GM18526 (cell line): Measurements from ENCODE around the gene MTIF3.

Experiments used
- POLR2A ChIP-seq: IDR thresholded peaks from 3 replicates; pipeline ENCODE4 v1.6.1; 2011; ENCODE audit not compliant: insufficient read length; ENCODE audit errors: extremely low read depth

Gene MTIF3

DNA sequence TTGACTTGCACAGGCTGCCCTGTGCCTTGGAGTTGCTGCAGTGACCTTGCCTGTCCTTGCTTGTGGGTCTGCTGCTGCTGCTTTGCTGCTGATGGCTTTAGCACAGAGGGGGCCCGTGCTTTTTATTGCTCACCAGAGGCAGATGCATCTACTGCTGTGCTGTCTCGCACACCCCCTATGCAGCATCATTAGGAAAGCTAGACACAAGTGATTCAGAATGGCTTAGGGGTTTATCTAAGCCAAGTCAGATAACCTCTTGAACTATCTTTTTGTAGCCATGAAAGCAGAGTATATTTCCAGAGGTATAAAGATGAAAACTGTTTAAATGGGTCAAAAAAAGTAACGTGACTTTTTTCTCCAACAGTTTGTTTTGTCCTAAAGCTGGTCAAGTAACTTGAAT, 18.2 kb downstream of the MTIF3 start:
- TF ChIP-seq POLR2A, result no peak

GRCh38 chr13:27428160-27428559, 22.2 kb downstream of the MTIF3 start:
- no peak for TF ChIP-seq POLR2A

DNA sequence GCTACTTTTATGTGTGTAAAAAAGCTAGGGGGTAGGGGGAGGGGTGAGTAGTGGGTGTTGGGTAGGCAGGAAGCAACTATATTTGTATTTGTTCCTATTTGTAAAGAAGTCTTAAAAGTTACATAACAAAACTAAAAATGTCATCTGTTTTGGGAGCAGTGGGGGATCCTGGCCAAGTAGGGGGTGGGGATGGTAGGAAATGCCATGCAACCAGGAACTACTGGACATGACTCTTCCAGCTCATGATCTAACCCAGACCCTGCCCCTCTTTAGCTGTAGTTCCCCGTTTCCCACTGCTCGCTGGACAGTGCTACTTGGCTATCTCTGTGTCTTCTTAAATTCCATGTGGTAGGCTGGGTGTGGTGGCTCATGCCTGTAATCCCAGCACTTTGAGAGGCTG, 22.7 kb downstream of the MTIF3 start:
- TF ChIP-seq POLR2A, result no peak

DNA sequence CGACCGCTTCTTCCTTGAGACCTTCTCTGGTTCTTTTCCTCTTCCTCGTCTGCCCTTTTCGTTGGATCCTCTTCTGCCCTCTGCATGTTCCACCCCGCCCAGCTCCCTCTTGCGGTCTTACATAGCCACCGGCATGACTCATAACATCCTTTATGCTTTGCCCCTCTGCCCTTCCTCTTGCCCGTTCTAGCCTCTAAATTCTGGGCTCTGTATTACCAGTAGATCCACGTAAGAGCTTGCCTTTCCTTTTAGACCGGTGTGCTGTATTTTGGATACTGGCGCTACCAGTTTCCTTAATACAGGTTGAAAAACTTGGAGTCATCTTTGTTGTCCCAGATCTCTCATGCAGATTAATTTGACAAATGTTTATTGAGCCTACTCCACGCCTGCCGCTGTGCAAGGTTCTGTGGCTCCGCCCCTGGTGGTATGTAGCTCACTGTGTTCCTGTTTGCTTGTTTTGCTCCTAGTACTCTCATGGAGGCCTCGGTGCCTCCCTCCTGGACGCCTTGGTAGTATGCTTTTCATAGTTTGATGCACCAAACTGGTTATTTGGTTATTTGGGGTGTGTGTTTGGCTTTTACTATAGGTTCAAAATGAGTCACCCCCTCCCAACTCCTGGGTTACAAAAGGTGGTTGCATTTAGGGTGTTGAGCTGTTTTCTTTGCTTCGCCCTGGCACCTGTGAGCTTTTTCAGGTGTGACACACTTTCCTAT, 24.3 kb downstream of the MTIF3 start:
- TF ChIP-seq POLR2A, result no peak

GRCh38 chr13:27425158-27425917, 25.0 kb downstream of the MTIF3 start:
- no peak for TF ChIP-seq POLR2A

GRCh38 chr13:27424246-27425157, 25.9 kb downstream of the MTIF3 start, which contains the start of gene GTF3A:
GTF3A (plus strand) TSS chr13:27424619.
- peak; percentile 90 for TF ChIP-seq POLR2A

GRCh38 chr13:27423333-27423732, 27.0 kb downstream of the MTIF3 start:
- no peak for TF ChIP-seq POLR2A

DNA sequence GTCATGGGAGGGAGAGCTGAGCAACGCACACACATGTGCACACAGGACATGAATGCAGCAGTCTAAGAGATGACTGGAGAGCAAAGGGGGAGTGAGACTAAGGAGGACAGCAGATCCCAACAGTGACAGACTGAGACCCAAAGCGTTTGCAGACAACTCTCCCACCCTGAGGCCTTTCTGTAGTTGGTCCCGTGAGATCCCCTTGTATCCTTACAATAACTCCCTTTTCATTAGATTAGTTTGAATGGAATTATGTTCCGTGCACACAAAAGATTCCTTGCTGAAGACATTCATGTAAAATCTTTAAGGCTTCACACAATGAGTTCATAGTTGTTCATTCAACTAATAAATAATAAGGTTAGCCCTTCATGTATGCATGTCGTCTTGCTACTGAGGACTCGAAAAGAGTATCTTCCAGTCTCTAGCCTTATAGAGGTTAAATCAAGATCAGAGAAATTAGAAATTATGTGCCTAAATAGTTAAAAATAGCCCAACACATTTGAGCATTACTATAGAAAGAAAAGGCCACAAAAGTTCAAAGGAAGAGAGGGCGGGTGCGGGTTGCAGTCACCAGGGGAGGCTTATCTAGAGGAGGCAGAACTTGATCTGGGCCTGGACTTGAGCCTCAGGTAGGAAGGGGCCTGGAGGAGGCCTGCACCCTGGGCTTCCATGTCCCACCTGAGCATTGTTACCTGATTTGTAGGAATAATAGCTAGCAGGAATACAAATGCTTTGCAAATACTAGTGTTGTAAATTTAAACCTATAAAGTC, 29.1 kb downstream of the MTIF3 start:
- no peak for TF ChIP-seq POLR2A

DNA sequence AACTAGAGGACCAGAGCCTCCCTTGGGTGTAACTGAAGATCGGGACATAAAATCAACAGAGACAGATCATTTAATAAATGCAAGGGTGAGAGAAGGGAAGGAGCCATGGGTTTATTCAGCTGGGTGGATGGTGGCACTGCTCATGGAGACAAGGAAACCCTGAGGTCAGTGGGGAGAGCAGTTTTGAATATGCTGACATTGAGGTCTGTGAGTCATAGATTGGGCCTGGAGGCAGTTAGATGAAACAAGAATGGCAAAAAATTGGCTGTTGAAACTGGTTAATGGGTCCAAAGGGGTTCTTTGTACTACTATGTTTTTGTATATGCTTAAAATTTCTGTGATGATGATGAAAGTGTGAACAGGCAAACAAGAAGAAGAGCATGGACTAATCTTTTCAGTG, 31.0 kb downstream of the MTIF3 start:
- no peak for TF ChIP-seq POLR2A

DNA sequence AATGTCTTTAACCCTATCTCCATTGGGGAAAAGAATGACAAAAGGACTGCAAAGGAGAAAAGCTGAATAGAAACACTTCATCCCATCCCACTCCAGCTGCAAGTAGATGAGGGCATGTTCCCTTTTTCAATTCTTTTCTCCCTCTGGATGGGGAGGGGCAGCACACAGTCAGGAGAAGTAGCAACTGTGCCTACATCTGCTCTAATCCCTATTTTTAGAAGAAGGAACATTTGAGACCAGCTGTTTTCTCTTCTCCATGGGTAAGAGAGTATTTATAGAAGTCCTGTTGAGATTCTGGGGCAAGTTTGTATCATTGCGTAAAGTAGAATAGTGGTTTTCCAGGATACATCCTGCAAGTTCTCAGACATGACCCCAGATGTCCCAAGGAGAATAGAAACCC, 35.2 kb downstream of the MTIF3 start:
- no peak for TF ChIP-seq POLR2A

DNA sequence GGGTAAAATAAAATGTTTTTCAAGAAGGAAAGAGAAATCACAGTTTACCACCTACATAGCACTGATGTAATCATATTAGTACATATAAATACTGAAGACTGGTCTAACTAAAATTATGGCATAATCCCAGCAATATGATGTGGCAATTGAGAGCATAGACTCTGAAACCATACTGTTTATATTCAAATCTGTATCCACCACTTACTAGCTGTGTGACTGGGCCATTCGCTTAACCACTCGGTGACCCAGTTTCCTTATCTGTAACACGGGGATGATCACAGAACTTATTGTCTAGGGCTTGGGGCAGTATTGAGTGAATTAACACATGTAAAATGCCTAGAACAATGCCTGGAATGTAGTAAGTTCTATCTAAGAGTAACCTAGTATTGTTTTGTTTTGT, 39.0 kb downstream of the MTIF3 start:
- no peak for TF ChIP-seq POLR2A

DNA sequence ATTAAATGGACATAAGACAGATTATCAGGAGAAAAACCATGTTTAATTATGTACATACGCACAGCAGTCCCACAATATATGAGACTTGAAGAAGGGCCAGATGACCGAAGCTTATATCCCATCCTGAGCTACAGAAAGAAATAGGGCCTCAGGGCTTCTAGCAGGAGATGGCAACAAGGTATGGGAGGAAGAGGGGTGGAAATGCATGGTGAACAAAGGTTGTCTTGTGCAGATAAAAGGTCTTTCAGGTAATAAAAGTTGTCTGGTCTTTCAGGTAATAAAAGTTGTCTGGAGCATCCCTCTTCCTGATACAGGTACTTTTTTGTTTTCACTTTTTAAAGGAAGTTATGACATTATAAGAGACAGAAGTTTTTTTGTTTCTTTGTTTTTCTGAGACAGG, 41.4 kb downstream of the MTIF3 start:
- no peak for TF ChIP-seq POLR2A

DNA sequence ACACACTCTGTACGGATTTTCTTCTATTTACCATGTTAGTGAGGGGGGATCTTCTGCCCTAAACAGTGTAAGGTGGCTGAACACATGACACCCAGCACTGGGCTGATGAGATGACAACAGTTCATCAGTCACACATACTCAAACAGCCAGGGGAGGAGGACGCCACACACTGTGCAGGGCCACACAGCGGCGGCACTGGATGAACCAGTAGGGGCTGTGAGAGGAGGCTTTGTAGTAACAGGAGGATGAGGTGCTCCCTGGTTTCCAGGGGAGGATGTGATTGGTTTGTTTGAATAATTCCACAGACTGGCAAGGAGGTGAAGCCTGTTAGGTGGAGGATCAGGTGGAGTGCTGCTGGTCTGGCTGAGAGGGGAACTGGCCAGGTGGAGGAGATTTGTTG, 42.3 kb downstream of the MTIF3 start:
- no peak for TF ChIP-seq POLR2A

DNA sequence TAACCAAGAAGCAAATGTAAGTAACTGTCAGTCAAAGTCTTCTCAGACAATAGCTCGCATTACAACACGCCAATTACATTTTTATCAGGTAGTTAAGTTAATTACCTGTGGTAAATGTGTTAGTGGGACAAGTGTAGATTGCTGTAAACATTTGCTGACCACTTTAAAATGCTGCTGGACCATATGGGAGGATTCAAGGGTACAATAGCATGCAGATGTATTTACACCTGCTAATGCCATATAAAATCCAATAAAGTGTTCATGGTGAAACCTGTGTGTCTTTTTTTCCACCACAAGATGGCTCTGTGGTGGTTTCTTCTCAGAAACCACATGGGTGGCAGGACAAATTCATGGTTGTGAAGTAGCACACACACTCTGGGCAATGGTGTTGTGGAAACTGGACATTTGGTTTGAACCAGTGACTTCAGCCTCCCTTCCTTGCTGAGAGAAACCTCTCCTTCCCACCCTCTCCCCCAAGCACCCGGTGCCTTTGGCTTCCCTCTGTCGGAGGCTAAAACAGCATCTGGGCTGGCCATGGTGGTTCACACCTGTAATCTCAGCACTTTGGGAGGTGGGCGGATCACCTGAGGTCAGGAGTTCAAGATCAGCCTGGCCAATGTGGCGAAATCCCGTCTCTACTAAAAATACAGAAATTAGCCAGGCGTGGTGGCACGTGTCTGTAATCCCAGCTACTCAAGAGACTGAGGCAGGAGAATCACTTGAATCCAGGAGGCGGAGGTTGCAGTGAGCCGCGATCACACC, 44.0 kb downstream of the MTIF3 start:
- TF ChIP-seq POLR2A, result no peak

- TF ChIP-seq POLR2A, result no peak
These were observed 44.7 kb downstream of the MTIF3 start for GRCh38 chr13:27405546-27406134.
